ENCODE measurements around the gene NOP53. TPM values are rescaled to one million over a fixed set of nuclear protein-coding genes. Genes with fewer than 3 reads are reported as not detected.

Gene NOP53
- total and polyA plus RNA-seq, 2 of the 13 experiments (the other 11 are each of a cell fraction or from before 2014, with no cell fraction given) = 53.9 to 141 TPM

DNA sequence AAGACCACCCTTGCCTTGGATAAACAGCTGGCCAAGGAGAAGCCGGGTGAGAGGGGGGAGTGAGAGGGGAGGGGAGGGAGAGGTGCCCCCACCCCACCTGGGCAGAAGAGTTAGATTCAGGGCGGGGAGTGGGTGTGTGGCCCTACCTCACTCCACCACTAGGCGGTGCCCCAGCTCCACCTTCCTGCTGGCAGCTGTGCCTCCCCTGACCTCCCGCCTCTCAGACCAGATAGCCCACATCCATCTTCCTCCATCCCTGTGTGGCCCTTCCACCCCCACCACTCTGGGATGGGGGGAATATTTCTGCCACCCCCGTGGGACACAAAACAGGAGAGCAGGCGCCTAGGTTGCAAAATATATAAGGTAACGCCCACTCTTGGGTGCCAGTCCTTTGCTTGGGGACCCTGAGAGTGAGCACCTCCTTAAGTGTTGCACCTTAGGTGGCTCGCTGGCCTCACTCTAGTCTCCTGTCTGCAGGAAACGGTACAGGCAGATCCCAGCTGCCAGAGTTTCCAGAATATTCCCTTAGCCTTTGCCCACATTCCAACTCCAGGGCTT, 45.9 kb upstream of the NOP53 start (continued):
- TF ChIP-seq XRCC5 (optimal IDR thresholded peaks at IDR 0.05; ENCODE audit: low read length) (peak; percentile 70), ZNF660 (CRISPR knock-in tag; IDR thresholded peaks at IDR 0.05; ENCODE audit: borderline replicate concordance, low read depth) (no peak), ZNF564 (CRISPR knock-in tag; IDR thresholded peaks at IDR 0.05) (no peak), TMF1 (CRISPR knock-in tag; IDR thresholded peaks at IDR 0.05; ENCODE audit: low read depth) (no peak)
- TF ChIP-seq, protein P1, sequence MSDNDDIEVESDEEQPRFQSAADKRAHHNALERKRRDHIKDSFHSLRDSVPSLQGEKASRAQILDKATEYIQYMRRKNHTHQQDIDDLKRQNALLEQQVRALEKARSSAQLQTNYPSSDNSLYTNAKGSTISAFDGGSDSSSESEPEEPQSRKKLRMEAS (IDR thresholded peaks at IDR 0.05) = peak; percentile 27; the same call in 1 of the 2 replicates
- TF ChIP-seq, protein P2, sequence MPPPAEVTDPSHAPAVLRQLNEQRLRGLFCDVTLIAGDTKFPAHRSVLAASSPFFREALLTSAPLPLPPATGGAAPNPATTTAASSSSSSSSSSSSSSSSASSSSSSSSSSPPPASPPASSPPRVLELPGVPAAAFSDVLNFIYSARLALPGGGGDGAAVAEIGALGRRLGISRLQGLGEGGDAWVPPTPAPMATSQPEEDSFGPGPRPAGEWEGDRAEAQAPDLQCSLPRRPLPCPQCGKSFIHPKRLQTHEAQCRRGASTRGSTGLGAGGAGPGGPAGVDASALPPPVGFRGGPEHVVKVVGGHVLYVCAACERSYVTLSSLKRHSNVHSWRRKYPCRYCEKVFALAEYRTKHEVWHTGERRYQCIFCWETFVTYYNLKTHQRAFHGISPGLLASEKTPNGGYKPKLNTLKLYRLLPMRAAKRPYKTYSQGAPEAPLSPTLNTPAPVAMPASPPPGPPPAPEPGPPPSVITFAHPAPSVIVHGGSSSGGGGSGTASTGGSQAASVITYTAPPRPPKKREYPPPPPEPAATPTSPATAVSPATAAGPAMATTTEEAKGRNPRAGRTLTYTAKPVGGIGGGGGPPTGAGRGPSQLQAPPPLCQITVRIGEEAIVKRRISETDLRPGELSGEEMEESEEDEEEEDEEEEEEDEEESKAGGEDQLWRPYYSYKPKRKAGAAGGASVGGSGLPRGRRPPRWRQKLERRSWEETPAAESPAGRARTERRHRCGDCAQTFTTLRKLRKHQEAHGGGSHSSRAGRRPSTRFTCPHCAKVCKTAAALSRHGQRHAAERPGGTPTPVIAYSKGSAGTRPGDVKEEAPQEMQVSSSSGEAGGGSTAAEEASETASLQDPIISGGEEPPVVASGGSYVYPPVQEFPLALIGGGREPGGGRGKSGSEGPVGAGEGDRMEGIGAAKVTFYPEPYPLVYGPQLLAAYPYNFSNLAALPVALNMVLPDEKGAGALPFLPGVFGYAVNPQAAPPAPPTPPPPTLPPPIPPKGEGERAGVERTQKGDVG (CRISPR knock-in tag; IDR thresholded peaks at IDR 0.05; ENCODE audit: borderline replicate concordance) = 0 out of 2 replicates have a peak, but pooled peaks have one; percentile 55
- TF ChIP-seq, protein P3, sequence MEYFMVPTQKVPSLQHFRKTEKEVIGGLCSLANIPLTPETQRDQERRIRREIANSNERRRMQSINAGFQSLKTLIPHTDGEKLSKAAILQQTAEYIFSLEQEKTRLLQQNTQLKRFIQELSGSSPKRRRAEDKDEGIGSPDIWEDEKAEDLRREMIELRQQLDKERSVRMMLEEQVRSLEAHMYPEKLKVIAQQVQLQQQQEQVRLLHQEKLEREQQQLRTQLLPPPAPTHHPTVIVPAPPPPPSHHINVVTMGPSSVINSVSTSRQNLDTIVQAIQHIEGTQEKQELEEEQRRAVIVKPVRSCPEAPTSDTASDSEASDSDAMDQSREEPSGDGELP (IDR thresholded peaks at IDR 0.05; ENCODE audit: borderline replicate concordance, low read depth) = peak; percentile 13; the same call in 1 of the 2 replicates
- TF ChIP-seq, protein P4, sequence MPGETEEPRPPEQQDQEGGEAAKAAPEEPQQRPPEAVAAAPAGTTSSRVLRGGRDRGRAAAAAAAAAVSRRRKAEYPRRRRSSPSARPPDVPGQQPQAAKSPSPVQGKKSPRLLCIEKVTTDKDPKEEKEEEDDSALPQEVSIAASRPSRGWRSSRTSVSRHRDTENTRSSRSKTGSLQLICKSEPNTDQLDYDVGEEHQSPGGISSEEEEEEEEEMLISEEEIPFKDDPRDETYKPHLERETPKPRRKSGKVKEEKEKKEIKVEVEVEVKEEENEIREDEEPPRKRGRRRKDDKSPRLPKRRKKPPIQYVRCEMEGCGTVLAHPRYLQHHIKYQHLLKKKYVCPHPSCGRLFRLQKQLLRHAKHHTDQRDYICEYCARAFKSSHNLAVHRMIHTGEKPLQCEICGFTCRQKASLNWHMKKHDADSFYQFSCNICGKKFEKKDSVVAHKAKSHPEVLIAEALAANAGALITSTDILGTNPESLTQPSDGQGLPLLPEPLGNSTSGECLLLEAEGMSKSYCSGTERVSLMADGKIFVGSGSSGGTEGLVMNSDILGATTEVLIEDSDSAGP (CRISPR knock-in tag; IDR thresholded peaks at IDR 0.05; ENCODE audit: borderline replicate concordance) = peak; percentile 20; the same call in 1 of the 2 replicates
